NCI-H1092 treated with DMSO at 0.1 percent for 48 hours (cell line): ENCODE data around the gene MCM10.
"Not testable (repeated sequence)": the region's sequence is repeated elsewhere in the genome, so short reads cannot be mapped to it uniquely, and the experiment has no call there.

Experiments
- DNase-seq: peaks from one replicate; lab custom pipeline; 2025; lab: John Stamatoyannopoulos, UW

Gene MCM10

GRCh38 chr10:13221572-13221971 lies 60.2 kb downstream of the MCM10 start:
- DNase-seq, result no peak

DNA sequence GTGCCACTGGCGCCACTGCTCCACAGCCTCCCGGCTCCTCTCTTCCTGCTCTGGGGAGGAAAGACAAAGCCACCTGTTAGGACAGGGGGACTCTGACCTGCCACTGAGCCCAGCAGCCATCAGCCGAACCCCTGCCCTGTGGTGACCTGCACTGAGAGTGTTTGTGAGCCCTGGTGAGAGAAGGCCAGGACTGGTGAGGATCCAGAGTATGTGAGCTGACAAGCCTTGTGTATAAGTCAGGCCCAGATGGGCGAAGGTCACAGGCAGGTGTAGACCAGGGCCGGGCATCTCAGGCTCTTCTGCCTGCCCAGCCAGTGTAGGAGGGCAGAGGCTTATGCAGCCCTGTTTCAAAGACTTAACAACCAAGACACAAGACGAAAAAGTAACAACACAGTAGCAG lies 60.8 kb downstream of the MCM10 start:
- no peak for DNase-seq

GRCh38 chr10:13222566-13222965 lies 61.2 kb downstream of the MCM10 start:
- no peak for DNase-seq

- DNase-seq, result no peak
Observed at GRCh38 chr10:13223241-13223640, 61.9 kb downstream of the MCM10 start.

DNA sequence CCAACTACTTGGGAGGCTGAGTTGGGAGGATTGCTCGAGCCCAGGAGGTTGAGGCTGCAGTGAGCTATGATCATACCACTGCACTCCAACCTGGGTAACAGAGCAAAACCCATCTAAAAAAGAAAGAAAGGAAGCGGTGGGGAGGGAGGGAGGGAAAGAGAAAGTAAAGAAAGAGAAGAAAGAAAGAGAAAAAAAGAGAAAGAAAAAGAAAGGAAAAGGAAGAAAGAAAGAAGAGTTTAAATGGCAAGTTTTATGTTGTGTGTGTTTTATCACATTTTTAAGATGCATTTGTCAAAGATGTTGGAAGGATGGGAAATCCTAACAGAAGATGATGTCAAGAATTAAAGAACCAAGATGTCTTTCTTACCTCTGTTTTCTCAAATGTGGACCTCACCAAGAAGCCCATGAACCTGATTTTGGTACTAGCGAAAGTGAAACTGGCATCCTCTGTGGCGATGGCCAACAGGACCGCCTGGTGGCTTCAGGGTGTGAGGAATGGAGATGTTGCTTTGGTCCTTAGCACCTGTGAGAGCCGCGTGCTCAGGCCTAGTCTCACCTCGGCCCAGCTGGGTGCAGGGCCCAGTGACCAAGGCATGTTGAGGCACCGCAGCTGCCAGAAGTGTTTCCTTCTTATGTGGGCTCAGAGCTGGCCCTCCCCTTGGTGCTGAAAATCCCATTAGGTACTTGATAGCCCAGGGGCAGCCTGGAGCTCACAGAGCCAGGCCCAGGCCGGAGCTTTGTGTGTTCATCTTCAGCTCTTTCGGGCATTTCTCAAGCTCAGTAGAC lies 63.0 kb downstream of the MCM10 start:
- no peak for DNase-seq

DNA sequence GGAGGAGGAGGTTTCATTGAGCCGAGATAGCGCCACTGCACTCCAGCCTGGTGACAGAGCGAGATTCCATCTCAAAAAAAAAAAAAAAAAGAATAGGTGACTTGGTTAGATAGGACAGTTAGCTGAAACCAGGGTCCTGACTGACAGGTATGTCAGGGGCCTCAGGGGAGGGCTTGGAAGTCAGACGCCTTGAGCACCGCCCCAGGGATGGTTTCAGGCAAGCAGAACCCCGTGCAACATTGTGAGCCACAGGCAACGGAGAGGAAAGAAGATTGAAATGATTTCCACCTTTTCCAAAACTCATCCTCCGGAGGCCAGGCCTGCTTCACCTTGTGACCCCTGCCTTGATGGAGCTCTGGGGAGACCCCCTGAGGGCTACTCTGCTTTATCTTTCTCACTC lies 64.2 kb downstream of the MCM10 start:
- no peak for DNase-seq

- no peak for DNase-seq
Observed at GRCh38 chr10:13227031-13227430, 65.7 kb downstream of the MCM10 start.

DNA sequence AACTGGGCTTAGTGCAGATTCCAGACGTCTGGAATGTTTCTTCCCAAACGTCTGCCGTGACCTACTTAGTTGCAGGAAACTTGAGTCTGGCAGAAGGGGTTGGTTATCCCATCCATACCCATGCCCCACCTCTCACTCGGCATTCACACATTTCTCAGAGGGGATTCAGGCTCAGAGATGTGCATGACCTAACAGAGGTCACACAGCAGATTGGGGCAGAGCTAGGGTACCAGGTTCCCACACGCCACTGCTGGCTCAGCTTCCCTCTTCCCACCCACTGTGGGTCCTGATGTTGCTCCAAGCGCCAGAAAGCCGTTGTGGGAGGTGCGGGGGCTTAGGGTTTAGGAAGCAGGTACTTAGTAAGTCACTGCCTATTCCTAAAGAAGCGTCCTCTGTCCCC lies 69.8 kb downstream of the MCM10 start:
- no peak for DNase-seq

DNA sequence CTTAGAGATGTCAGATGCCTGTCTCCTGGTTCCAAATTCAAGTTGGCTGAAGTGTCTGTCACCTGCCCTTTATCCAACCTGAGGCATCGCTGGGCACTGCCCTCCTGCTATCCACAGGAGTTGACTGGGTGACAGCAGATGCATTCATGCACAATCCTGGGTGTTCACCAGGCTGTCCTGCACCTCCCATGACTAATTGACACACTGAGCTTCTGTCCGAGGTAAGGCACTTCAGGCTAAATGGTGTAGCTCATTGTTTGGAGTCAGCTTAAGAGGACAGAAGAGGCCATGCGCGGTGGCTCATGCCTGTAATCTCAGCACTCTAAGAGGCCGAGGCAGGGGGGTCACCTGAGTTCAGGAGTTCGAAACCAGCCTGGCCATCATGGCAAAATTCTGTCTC lies 70.5 kb downstream of the MCM10 start:
- no peak for DNase-seq

- DNase-seq, result no peak
Observed at GRCh38 chr10:13233358-13233757, 72.0 kb downstream of the MCM10 start.

DNA sequence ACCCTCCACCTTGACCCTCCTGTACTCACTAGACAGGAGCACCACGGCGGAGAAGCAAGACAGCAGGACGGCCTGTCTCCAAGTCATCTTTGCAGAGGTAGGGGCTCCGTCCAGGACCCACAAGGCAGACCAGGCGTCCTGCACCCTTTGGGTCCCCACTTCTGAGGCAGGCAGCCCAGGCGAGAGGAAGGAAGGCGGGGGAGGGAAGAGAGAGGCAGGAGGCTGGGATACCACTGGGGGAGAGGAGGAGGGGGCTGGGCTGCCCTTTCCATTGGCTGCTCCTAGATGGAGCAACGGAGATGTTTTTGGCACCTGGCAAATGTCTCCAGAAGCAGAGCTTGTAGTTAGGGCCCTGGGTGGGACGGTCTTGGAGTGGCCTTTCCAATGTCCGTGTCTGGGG lies 72.8 kb downstream of the MCM10 start, which contains the start of gene UCMA:
Gene UCMA (minus strand): TSS at position 203 of the 400 bp plus-strand sequence. CDS start 116 bp downstream, at position 87.
- no peak for DNase-seq

DNA sequence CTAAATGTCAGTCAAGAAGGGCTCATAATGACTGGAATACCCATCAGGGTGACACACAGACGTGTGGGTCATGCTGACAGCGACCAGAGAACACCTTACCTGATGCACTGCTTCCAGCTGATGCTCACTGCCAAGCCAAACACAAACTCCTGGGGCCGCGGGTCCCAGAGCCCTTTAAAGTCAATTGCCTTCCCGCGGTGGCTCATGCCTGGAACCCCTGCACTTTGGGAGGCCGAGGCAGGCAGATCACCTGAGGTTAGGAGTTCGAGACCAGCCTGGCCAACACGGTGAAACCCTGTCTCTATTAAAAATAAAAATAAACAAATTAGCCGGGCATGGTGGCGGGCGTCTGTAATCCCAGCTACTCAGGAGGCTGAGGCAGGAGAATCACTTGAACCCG lies 73.4 kb downstream of the MCM10 start:
- not testable (repeated sequence) for DNase-seq

- DNase-seq, result no peak
Observed at GRCh38 chr10:13236638-13237037, 75.3 kb downstream of the MCM10 start.

DNA sequence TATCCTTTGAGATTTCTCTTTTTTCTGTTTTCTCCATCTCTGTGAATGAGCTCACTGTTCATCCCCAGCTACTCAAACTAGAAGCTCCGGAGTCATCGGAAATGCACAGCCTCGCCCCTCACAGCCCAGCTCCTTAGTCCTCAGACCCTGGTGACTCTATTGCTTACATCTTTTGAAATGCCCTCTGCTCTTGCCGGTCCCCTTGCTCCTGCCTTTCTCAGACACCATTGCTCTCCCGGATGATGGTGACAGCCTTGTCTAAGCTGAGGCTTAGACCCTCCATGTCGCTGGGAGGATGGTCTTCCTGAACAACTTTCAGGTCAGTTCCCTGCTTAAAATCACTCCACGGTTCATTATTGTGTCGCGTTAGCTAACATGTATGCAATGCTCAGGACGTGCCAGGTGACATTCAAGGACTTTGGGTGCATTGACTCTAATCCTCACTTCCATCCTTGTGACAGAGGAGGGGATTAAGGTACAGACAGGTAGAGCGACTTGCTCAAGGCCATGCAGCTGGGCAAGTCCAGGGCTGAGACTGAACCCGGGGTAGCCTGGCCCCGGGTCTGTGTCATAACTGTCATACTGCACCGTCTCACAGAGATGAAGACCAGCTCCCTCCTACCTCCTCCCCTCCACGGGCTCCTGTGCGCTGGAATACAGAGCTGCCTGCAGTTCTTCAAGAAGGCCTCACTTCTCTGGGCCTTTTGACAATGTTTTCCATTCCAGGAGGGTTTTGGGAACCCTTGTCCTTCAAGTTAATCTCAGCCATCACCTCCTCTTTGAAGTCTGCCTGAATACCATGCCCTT lies 77.1 kb downstream of the MCM10 start:
- no peak for DNase-seq

GRCh38 chr10:13239923-13240322 lies 78.6 kb downstream of the MCM10 start:
- no peak for DNase-seq

DNA sequence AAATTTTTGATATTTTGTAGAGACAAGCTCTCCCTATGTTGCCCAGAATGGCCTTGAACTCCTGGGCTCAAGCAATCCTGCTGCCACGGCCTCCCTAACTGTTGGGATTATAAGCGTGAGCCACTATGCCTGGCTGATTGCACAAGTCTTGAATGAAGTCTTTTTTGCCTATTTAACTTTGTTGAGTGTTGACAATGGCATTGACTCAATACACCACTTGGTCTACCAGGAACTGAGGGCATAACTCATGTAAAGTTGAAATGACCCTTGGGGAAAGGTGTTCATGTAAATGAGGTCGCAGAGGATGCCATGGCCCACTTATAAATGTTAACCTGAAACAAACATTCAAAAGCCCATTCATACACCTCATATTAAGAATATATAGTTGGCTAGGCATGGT lies 80.3 kb downstream of the MCM10 start:
- DNase-seq, result no peak

DNA sequence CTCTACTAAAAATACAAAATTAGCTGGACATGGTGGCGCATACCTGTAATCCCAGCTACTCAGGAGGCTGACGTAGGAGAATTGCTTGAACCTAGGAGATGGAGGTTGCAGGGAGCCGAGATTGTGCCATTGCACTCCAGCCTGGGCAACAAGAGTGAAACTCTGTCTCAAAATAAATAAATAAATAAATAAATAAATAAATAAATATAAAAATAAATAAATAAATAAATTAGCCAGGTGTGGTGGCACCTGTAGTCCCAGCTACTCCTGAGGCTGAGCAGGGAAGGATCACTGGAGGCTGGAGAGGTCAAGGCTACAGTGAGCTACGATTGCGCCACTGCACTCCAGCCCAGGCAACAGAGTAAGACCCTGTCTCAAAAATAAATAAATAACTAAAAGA lies 80.9 kb downstream of the MCM10 start:
- not testable (repeated sequence) for DNase-seq

GRCh38 chr10:13247246-13247645 lies 85.9 kb downstream of the MCM10 start:
- no peak for DNase-seq

GRCh38 chr10:13247784-13248183 lies 86.4 kb downstream of the MCM10 start:
- DNase-seq, result no peak

GRCh38 chr10:13253726-13254125 lies 92.4 kb downstream of the MCM10 start:
- DNase-seq, result no peak

- no peak for DNase-seq
Observed at GRCh38 chr10:13256627-13257026, 95.3 kb downstream of the MCM10 start.

DNA sequence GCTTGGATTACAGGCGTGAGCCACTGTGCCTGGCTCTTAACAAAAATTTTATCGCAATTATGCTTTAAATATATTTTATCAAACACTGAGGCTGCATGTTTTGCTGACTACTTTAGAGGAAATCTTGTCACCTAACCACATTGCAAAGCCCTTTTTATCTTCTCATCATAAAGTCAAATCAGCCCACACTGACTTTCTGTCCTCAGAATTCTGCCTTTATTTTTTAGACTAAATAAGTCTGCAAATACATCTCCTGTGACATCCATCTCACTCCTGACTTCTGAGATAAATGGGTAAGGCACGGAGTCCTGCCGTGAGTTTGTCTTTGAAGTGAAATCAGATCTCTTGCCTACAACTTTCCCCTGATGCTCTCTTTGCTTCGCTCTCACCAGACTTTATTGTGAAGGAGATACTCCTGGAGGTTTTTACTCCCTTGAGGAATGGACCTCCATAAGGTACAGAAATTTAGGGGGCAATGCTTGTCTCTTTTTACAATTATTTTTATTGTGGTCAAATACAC lies 96.3 kb downstream of the MCM10 start:
- DNase-seq, result no peak
